Duodenal mucosa (tissue), 2 donors: ENCODE measurements around the gene LRFN5.

ENCODE experiments used
- H3K27ac ChIP-seq: one replicate; pipeline ENCODE4 v1.7.0; 2013; ENCODE audit warnings: low read depth, low read length
- H3K27me3 ChIP-seq, 2 donors: one replicate each; pipeline ENCODE4 v1.7.0; 2013; ENCODE audit warnings: low read length in 2 of 2, control low read depth in 1 of 2; ENCODE audit not compliant: insufficient read depth in 2 of 2, control insufficient read depth in 1 of 2
- H3K36me3 ChIP-seq, 2 donors: one replicate each; pipeline ENCODE4 v1.7.0; 2013; ENCODE audit warnings: low read length in 2 of 2, control low read depth in 1 of 2; ENCODE audit not compliant: insufficient read depth in 2 of 2, control insufficient read depth in 1 of 2
- H3K4me1 ChIP-seq, 2 donors: one replicate each; pipeline ENCODE4 v1.7.0; 2013; ENCODE audit warnings: low read length in 2 of 2, control low read depth in 1 of 2; ENCODE audit not compliant: insufficient read depth in 2 of 2, control insufficient read depth in 1 of 2
- H3K4me3 ChIP-seq, 2 donors: one replicate each; pipeline ENCODE4 v1.7.0; 2013; ENCODE audit warnings: low read length in 2 of 2, low read depth in 1 of 2
- H3K9ac ChIP-seq, 2 donors: one replicate each; pipeline ENCODE4 v1.7.0; 2013; ENCODE audit warnings: low read length in 2 of 2, low read depth in 1 of 2
- H3K9me3 ChIP-seq, 2 donors: one replicate each; pipeline ENCODE4 v1.7.0; 2013; ENCODE audit warnings: low read length in 2 of 2, control low read depth in 1 of 2; ENCODE audit not compliant: control insufficient read depth in 1 of 2

Gene LRFN5

GRCh38 chr14:41761204-41761603 lies 154.5 kb downstream of the LRFN5 start:
- Histone ChIP-seq H3K9me3 (no peaks in the 10 kb centered on the region), H3K36me3 (no peaks in the 10 kb centered on the region), H3K27ac (no peak overlapping the region), H3K27me3 (no peaks in the 10 kb centered on the region), H3K4me3 (no peak overlapping the region), H3K9ac (no peak overlapping the region), H3K4me1 (no peaks in the 10 kb centered on the region)

GRCh38 chr14:41766772-41767171 lies 160.1 kb downstream of the LRFN5 start:
- Histone ChIP-seq H3K27ac (no peak overlapping the region), H3K27me3 (no peaks in the 10 kb centered on the region), H3K9me3 (peaks cover 3 to 7% of the 10 kb centered on the region in 2 donors), H3K4me3 (no peak overlapping the region), H3K36me3 (no peaks in the 10 kb centered on the region), H3K9ac (no peak overlapping the region), H3K4me1 (no peaks in the 10 kb centered on the region)

- Histone ChIP-seq H3K27me3 (no peaks in the 10 kb centered on the region), H3K4me3 (no peak overlapping the region), H3K27ac (no peak overlapping the region), H3K9me3 (peaks cover 6 to 7% of the 10 kb centered on the region in 2 donors), H3K36me3 (no peaks in the 10 kb centered on the region), H3K9ac (no peak overlapping the region), H3K4me1 (no peaks in the 10 kb centered on the region)
These were observed 167.0 kb downstream of the LRFN5 start for GRCh38 chr14:41773536-41774279.

GRCh38 chr14:41782511-41782910 lies 175.8 kb downstream of the LRFN5 start:
- no peak overlapping the region for H3K9ac ChIP-seq
- no peak overlapping the region for H3K4me3 ChIP-seq
- no peak overlapping the region for H3K27ac ChIP-seq
- no peaks in the 10 kb centered on the region for H3K4me1 ChIP-seq
- H3K36me3 ChIP-seq = no peaks in the 10 kb centered on the region
- H3K27me3 ChIP-seq = no peaks in the 10 kb centered on the region
- no peaks in the 10 kb centered on the region for H3K9me3 ChIP-seq

DNA sequence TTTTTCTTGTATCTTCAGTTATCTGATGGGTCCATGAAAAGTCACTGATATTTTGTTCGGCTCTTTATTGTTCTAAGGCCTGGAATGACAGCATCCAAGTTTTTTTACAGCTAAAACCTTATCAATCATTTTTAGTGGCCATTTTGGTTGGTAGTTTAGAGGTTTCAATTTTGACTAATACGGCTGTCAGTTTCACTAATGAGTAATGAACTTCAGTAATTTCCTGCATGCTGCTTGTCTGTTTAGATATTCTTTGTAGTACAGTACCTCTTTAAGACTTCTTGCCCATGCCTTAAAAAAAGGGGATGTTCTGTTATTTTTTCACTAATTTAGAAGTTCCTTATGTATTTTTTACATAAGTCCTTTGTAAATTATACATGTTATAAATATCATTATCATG lies 176.7 kb downstream of the LRFN5 start:
- no peaks in the 10 kb centered on the region for H3K36me3 ChIP-seq
- no peak overlapping the region for H3K27ac ChIP-seq
- H3K9ac ChIP-seq = no peak overlapping the region
- no peak overlapping the region for H3K4me3 ChIP-seq
- no peaks in the 10 kb centered on the region for H3K27me3 ChIP-seq
- H3K4me1 ChIP-seq = no peaks in the 10 kb centered on the region
- H3K9me3 ChIP-seq = no peaks in the 10 kb centered on the region

DNA sequence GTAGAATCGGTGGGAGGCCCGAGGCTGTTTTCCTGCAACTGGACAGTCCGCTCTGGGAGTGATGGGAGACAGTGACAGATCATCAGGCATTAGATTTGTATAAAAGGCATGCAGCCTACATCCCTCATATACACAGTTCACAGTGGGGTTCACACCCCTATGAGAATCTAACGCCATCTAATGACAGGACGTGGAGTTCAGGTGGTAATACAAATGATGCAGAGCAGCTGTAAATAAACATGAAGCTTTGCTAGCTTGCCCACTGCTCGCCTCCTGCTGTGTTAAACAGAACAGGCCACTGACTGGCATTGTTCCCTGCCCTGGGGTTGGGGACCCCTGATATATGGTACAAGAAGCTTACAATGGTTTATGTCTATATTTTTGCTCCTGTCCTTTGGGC lies 179.0 kb downstream of the LRFN5 start:
- H3K9me3 ChIP-seq = no peaks in the 10 kb centered on the region
- H3K9ac ChIP-seq = no peak overlapping the region
- no peaks in the 10 kb centered on the region for H3K4me1 ChIP-seq
- no peak overlapping the region for H3K27ac ChIP-seq
- H3K27me3 ChIP-seq = no peaks in the 10 kb centered on the region
- H3K4me3 ChIP-seq = no peak overlapping the region
- no peaks in the 10 kb centered on the region for H3K36me3 ChIP-seq

- H3K36me3 ChIP-seq = no peaks in the 10 kb centered on the region
These were observed 193.1 kb downstream of the LRFN5 start for GRCh38 chr14:41799817-41800216.

GRCh38 chr14:41805633-41806032 lies 199.0 kb downstream of the LRFN5 start:
- no peaks in the 10 kb centered on the region for H3K36me3 ChIP-seq
- H3K4me3 ChIP-seq = no peak overlapping the region
- no peak overlapping the region for H3K27ac ChIP-seq
- H3K27me3 ChIP-seq = no peaks in the 10 kb centered on the region
- H3K9ac ChIP-seq = no peak overlapping the region
- H3K9me3 ChIP-seq = no peaks in the 10 kb centered on the region
- no peaks in the 10 kb centered on the region for H3K4me1 ChIP-seq

More at GRCh38 chr14:41799817-41800216, 193.1 kb downstream of the LRFN5 start:
- H3K27me3 ChIP-seq = no peaks in the 10 kb centered on the region
- H3K27ac ChIP-seq = no peak overlapping the region
- no peak overlapping the region for H3K4me3 ChIP-seq
- H3K4me1 ChIP-seq = no peaks in the 10 kb centered on the region
- H3K9me3 ChIP-seq = no peaks in the 10 kb centered on the region
- no peak overlapping the region for H3K9ac ChIP-seq

GRCh38 chr14:41806366-41806975 lies 199.8 kb downstream of the LRFN5 start:
- Histone ChIP-seq H3K4me3 (no peak overlapping the region), H3K9ac (no peak overlapping the region), H3K36me3 (no peaks in the 10 kb centered on the region), H3K27me3 (no peaks in the 10 kb centered on the region), H3K9me3 (peaks cover 0 to 4% of the 10 kb centered on the region in 2 donors), H3K4me1 (no peaks in the 10 kb centered on the region), H3K27ac (no peak overlapping the region)

DNA sequence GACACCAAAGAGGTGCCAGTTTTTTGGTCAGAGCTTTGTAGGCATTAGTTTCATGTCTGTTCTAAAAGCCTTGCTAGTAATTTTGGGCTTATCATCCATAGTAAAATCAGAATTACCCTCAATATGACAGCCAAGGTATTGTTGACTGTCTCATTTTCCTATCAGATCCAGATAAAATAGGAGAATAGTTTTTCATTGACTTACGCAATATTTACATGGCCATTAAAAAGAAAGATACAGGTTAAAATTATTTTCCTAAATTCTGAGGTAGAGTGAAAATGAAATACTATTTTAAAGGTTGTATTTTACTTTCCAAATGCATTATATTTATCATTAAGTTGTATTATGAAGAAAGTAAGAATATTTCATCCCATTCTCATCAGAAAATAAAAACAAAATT lies 203.7 kb downstream of the LRFN5 start:
- no peaks in the 10 kb centered on the region for H3K27me3 ChIP-seq

More for the DNA sequence above, 203.7 kb downstream of the LRFN5 start:
- Histone ChIP-seq H3K36me3 (no peaks in the 10 kb centered on the region), H3K4me3 (no peak overlapping the region), H3K27ac (no peak overlapping the region), H3K4me1 (no peaks in the 10 kb centered on the region), H3K9ac (no peak overlapping the region), H3K9me3 (peaks cover 0 to 6% of the 10 kb centered on the region in 2 donors)
